GM18499 (cell line): ENCODE data around the gene PPP3R2.

Experiments
- ATAC-seq: cut with Tn5 transposase; IDR thresholded peaks from one replicate; pipeline ENCODE4 v1.9.1; 2021; ENCODE audit warnings: moderate number of reproducible peaks; ENCODE audit not compliant: insufficient read depth, unreplicated experiment

Gene PPP3R2

DNA sequence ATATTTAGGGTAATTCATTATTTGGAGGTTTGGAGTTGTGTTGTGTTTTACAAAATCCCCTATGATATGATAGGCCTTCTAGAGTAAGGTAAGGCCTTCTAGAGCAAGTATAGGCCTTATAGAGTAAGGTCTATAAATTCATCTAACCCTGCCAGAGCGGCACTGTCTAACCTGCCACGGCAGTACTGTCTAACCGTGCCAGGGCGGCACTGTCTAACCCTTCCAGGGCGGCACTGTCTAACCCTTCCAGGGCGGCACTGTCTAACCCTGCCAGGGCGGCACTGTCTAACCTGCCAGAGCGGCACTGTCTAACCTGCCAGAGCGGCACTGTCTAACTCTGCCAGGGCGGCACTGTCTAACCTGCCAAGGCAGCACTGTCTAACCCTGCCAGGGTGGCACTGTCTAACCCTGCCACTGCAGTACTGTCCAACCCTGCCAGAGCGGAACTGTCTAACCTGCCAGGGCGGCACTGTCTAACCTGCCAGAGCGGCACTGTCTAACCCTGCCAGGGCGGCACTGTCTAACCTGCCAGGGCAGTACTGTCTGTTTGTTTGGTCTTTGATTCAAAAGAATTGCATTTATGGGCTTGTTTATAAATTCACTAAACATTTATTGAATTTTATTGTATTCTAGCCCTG, 51.6 kb downstream of the PPP3R2 start:
- ATAC-seq: no peak
